Measurements from ENCODE around the gene DNAJC3.

Gene DNAJC3

GRCh38 chr13:95714142-95714832 is 37.3 kb downstream of the DNAJC3 start:
- DNase-seq (ENCODE audit: low read depth) = peak; percentile 93
- no peak overlapping the region for H3K4me3 ChIP-seq (ENCODE audit: low read length)
- TF ChIP-seq, protein P1, sequence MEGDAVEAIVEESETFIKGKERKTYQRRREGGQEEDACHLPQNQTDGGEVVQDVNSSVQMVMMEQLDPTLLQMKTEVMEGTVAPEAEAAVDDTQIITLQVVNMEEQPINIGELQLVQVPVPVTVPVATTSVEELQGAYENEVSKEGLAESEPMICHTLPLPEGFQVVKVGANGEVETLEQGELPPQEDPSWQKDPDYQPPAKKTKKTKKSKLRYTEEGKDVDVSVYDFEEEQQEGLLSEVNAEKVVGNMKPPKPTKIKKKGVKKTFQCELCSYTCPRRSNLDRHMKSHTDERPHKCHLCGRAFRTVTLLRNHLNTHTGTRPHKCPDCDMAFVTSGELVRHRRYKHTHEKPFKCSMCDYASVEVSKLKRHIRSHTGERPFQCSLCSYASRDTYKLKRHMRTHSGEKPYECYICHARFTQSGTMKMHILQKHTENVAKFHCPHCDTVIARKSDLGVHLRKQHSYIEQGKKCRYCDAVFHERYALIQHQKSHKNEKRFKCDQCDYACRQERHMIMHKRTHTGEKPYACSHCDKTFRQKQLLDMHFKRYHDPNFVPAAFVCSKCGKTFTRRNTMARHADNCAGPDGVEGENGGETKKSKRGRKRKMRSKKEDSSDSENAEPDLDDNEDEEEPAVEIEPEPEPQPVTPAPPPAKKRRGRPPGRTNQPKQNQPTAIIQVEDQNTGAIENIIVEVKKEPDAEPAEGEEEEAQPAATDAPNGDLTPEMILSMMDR (IDR thresholded peaks at IDR 0.05; ENCODE audit: insufficient read depth, low read depth, low read length, missing control alignments) = no peak

GRCh38 chr13:95716231-95716630 is 39.3 kb downstream of the DNAJC3 start:
- H3K4me3 ChIP-seq (ENCODE audit: low read length) = no peak overlapping the region

GRCh38 chr13:95722241-95722640 is 45.3 kb downstream of the DNAJC3 start:
- no peak overlapping the region for H3K4me3 ChIP-seq (ENCODE audit: low read length)
- no peak for DNase-seq (ENCODE audit: low read depth)
- TF ChIP-seq, protein P1 (IDR thresholded peaks at IDR 0.05; ENCODE audit: insufficient read depth, low read depth, low read length, missing control alignments) = no peak

More at GRCh38 chr13:95716231-95716630, 39.3 kb downstream of the DNAJC3 start:
- no peak for DNase-seq (ENCODE audit: low read depth)
- TF ChIP-seq, protein P1 (IDR thresholded peaks at IDR 0.05; ENCODE audit: insufficient read depth, low read depth, low read length, missing control alignments) = no peak

- no peak overlapping the region for H3K4me3 ChIP-seq (ENCODE audit: low read length)
- TF ChIP-seq, protein P1 (IDR thresholded peaks at IDR 0.05; ENCODE audit: insufficient read depth, low read depth, low read length, missing control alignments) = no peak
- no peak for DNase-seq (ENCODE audit: low read depth)
These were observed 46.5 kb downstream of the DNAJC3 start for GRCh38 chr13:95723438-95723837.

DNA sequence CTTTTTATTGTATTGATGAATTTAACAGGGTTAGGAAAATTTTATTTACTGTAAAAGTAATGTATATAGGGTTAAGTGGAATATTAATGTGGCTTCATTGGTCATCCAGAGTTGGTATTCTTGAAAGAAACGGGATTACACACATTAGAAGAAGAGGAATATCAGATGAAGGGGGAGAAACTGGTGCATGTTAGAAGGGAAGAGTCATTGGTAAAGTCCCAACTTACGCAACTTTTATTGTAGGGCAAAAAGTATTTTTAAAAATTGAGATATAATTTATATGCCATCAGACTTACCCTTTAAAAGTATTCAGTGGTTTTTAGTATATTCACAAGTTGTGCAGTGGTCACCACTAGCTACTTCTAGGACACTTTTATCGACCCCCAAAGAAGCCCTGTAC is 47.3 kb downstream of the DNAJC3 start:
- DNase-seq (ENCODE audit: low read depth) = no peak
- TF ChIP-seq, protein P1 (IDR thresholded peaks at IDR 0.05; ENCODE audit: insufficient read depth, low read depth, low read length, missing control alignments) = no peak
- H3K4me3 ChIP-seq (ENCODE audit: low read length) = no peak overlapping the region

GRCh38 chr13:95726876-95727275 is 49.9 kb downstream of the DNAJC3 start:
- H3K4me3 ChIP-seq (ENCODE audit: low read length) = no peak overlapping the region
- no peak for DNase-seq (ENCODE audit: low read depth)
- TF ChIP-seq, protein P1 (IDR thresholded peaks at IDR 0.05; ENCODE audit: insufficient read depth, low read depth, low read length, missing control alignments) = no peak

DNA sequence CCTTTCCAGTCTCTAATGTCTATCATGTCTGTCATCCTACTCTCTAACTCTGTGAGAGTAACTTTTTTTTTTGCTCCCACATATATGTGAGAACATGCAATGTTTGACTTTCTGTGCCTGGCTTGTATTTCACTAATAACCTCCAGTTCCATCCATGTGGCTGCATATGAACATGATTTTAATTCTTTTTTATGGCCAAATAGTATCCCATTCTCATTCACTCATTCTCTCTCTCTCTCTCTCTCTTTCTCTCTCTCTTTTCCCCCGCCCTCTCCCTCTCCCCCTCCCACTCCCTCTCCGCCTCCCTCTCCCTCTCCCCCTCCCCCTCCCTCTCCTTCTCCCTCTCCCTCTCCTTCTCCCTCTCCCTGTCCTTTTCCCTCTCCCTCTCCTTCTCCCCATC is 52.0 kb downstream of the DNAJC3 start:
- DNase-seq (ENCODE audit: low read depth) = no peak
- no peak overlapping the region for H3K4me3 ChIP-seq (ENCODE audit: low read length)
- TF ChIP-seq, protein P1 (IDR thresholded peaks at IDR 0.05; ENCODE audit: insufficient read depth, low read depth, low read length, missing control alignments) = no peak

Measured in epithelial cell of esophagus (primary cell).